IMR-90 (cell line): ENCODE data around the gene GPC2. TPM values are rescaled to one million over a fixed set of nuclear protein-coding genes. Genes with fewer than 3 reads are reported as not detected.

Source experiments
- ATAC-seq: fragments of 200-7000 bp; cut with Tn5 transposase; 2 replicates; pipeline ENCODE4 v1.9.1; 2020; ENCODE audit warnings: low read depth, mild to moderate bottlenecking, moderate library complexity
- BruUV-seq: library from RNA; stranded (reverse); fragments of 400-500 nt; replicated peaks from 2 replicates; lab custom pipeline; 2021; lab: Mats Ljungman, UMichigan
- CTCF ChIA-PET: fragments of 300-600 bp; formaldehyde crosslinking; extraction: SDS; loops from one replicate; lab custom pipeline; 2021; ENCODE audit warnings: antibody characterized with exemption; lab: Yijun Ruan, JAX
- POLR2A ChIA-PET: fragments of 300-600 bp; sonication (Branson Sonifier 250); formaldehyde crosslinking; loops from one replicate; lab custom pipeline; 2022; ENCODE audit warnings: antibody characterized with exemption; ENCODE audit not compliant: unreplicated experiment; lab: Charles Lee
- DNase-seq: peaks from one replicate; pipeline ENCODE4 v3.0.0; 2013
- H2AFZ ChIP-seq: replicated peaks from 2 replicates; pipeline ENCODE3; 2013; ENCODE audit warnings: low read length, mild to moderate bottlenecking; ENCODE audit not compliant: poor library complexity
- H2AK5ac ChIP-seq: 2 replicates; pipeline ENCODE4 v1.6.1; 2013; ENCODE audit warnings: low read depth, low read length, inconsistent platforms
- H2AK9ac ChIP-seq: replicated peaks from 2 replicates; pipeline ENCODE3; 2013; ENCODE audit warnings: mild to moderate bottlenecking, low read depth, low read length, moderate library complexity; ENCODE audit not compliant: poor library complexity
- H2BK120ac ChIP-seq: 2 replicates; pipeline ENCODE4 v1.6.1; 2013; ENCODE audit warnings: low read depth, low read length, inconsistent platforms
- H2BK15ac ChIP-seq: 3 replicates; pipeline ENCODE4 v1.6.1; 2013; ENCODE audit warnings: low read depth, low read length, inconsistent platforms
- H2BK20ac ChIP-seq: 2 replicates; pipeline ENCODE4 v1.6.1; 2013; ENCODE audit warnings: low read depth, mild to moderate bottlenecking, inconsistent platforms, low read length, moderate library complexity
- H2BK5ac ChIP-seq: 2 replicates; pipeline ENCODE4 v1.6.1; 2013; ENCODE audit warnings: mild to moderate bottlenecking, low read depth, low read length, inconsistent platforms; ENCODE audit not compliant: poor library complexity, severe bottlenecking
- H3K14ac ChIP-seq: replicated peaks from 2 replicates; pipeline ENCODE4 v1.6.1; 2013; ENCODE audit warnings: low read depth, low read length, inconsistent platforms
- H3K18ac ChIP-seq: 2 replicates; pipeline ENCODE4 v1.6.1; 2013; ENCODE audit warnings: low read depth, low read length, control low read depth
- H3K23ac ChIP-seq: 2 replicates; pipeline ENCODE4 v1.6.1; 2013; ENCODE audit warnings: low read depth, low read length, inconsistent platforms
- H3K27ac ChIP-seq: 2 replicates; pipeline ENCODE4 v1.5.1; 2013; ENCODE audit warnings: mild to moderate bottlenecking, control low read depth, low read length; ENCODE audit not compliant: insufficient read depth
- H3K27me3 ChIP-seq: 2 replicates; pipeline ENCODE4 v1.6.1; 2013; ENCODE audit warnings: low read length; ENCODE audit not compliant: control insufficient read depth, insufficient read depth
- H3K36me3 ChIP-seq: 2 replicates; pipeline ENCODE4 v1.6.1; 2013; ENCODE audit warnings: low read length, mixed read lengths; ENCODE audit not compliant: control insufficient read depth, insufficient read depth
- H3K4ac ChIP-seq: 2 replicates; pipeline ENCODE4 v1.6.1; 2013; ENCODE audit warnings: low read depth, low read length, inconsistent platforms
- H3K4me1 ChIP-seq: 2 replicates; pipeline ENCODE4 v1.6.1; 2013; ENCODE audit warnings: low read length, mixed read lengths; ENCODE audit not compliant: control insufficient read depth, insufficient read depth
- H3K4me2 ChIP-seq: 2 replicates; pipeline ENCODE4 v1.6.1; 2013; ENCODE audit warnings: low read depth, mild to moderate bottlenecking, control low read depth, low read length, moderate library complexity
- H3K4me3 ChIP-seq: 2 replicates; pipeline ENCODE4 v1.5.1; 2013; ENCODE audit warnings: low read depth, mild to moderate bottlenecking, control low read depth, low read length, moderate library complexity; ENCODE audit not compliant: insufficient read depth
- H3K56ac ChIP-seq: 2 replicates; pipeline ENCODE4 v1.6.1; 2013; ENCODE audit warnings: low read length, inconsistent platforms; ENCODE audit not compliant: insufficient read depth; ENCODE audit errors: extremely low read depth
- H3K79me1 ChIP-seq, 2 experiments: 2 replicates each; pipeline ENCODE4 v1.6.1; 2013; ENCODE audit warnings: low read length in 2 of 2, inconsistent platforms in 1 of 2, low read depth in 1 of 2
- H3K9ac ChIP-seq: 2 replicates; pipeline ENCODE4 v1.6.1; 2013; ENCODE audit warnings: low read depth, low read length, control low read depth
- H3K9me1 ChIP-seq: 2 replicates; pipeline ENCODE4 v1.6.1; 2013; ENCODE audit warnings: low read length, inconsistent platforms; ENCODE audit not compliant: insufficient read depth
- H3K9me3 ChIP-seq: 2 replicates; pipeline ENCODE4 v1.6.1; 2013; ENCODE audit warnings: low read length; ENCODE audit not compliant: control insufficient read depth, insufficient read depth
- H4K20me1 ChIP-seq: 2 replicates; pipeline ENCODE4 v1.6.1; 2013; ENCODE audit warnings: low read length, inconsistent platforms; ENCODE audit not compliant: insufficient read depth
- H4K5ac ChIP-seq: 2 replicates; pipeline ENCODE4 v1.6.1; 2013; ENCODE audit warnings: mild to moderate bottlenecking, low read depth, low read length, control low read depth
- H4K8ac ChIP-seq, 2 experiments: 2 replicates each; pipeline ENCODE4 v1.6.1; 2013; ENCODE audit warnings: low read depth in 2 of 2, low read length in 2 of 2, control low read depth in 1 of 2, inconsistent platforms in 1 of 2
- H4K91ac ChIP-seq: 2 replicates; pipeline ENCODE4 v1.6.1; 2013; ENCODE audit warnings: low read depth, low read length, inconsistent platforms; ENCODE audit not compliant: insufficient read depth
- BHLHE40 ChIP-seq: fragments of 150-350 bp; IDR thresholded peaks from 2 replicates; pipeline ENCODE4 v1.6.1; 2016; ENCODE audit warnings: mild to moderate bottlenecking, low read depth, low read length
- FOS ChIP-seq: fragments of 150-350 bp; IDR thresholded peaks from 2 replicates; pipeline ENCODE4 v1.6.1; 2016; ENCODE audit warnings: low read depth, low read length
- MAFK ChIP-seq: IDR thresholded peaks from 2 replicates; pipeline ENCODE4 v1.6.1; 2012; ENCODE audit warnings: low read depth, low read length, improper control_type of control experiment
- MAZ ChIP-seq: IDR thresholded peaks from 2 replicates; pipeline ENCODE4 v1.6.1; 2012; ENCODE audit warnings: low read depth, mild to moderate bottlenecking, low read length, improper control_type of control experiment, moderate library complexity, borderline replicate concordance
- MXI1 ChIP-seq: IDR thresholded peaks from 2 replicates; pipeline ENCODE4 v1.6.1; 2012; ENCODE audit warnings: low read depth, mild to moderate bottlenecking, low read length, moderate library complexity, borderline replicate concordance
- POLR2A ChIP-seq: IDR thresholded peaks from 2 replicates; pipeline ENCODE4 v1.6.1; 2012; ENCODE audit warnings: mild to moderate bottlenecking, low read depth, low read length
- RAD21 ChIP-seq: IDR thresholded peaks from 2 replicates; pipeline ENCODE4 v1.6.1; 2012; ENCODE audit warnings: low read length, improper control_type of control experiment
- SMC3 ChIP-seq: fragments of 150-350 bp; IDR thresholded peaks from 2 replicates; pipeline ENCODE4 v1.6.1; 2016; ENCODE audit warnings: low read depth, mild to moderate bottlenecking, antibody characterized with exemption, low read length, moderate library complexity
- WGBS, 2 experiments: methylation state at CpG; one replicate each; pipeline versions ENCODE4 v1.1.5 to v1.1.7; 2013; ENCODE audit warnings: missing lambda C conversion rate in 2 of 2; ENCODE audit not compliant: insufficient read length in 1 of 2; ENCODE audit errors: extremely low coverage in 2 of 2; 5-methylcytosine and 5-hydroxymethylcytosine counted together
- dilution Hi-C: fragments of 300-500 bp; cut with HindIII; formaldehyde crosslinking; loops from one replicate; pipeline ENCODE4 v1.14.3; 2018; ENCODE audit warnings: low sequenced_read_pairs; ENCODE audit not compliant: unreplicated experiment
- in situ Hi-C: fragments of 300-500 bp; cut with MboI; formaldehyde crosslinking; loops from 3 replicates; pipeline ENCODE4 v1.14.3; 2019; ENCODE audit warnings: low sequenced_read_pairs, inconsistent platforms, mixed read lengths
- intact Hi-C: fragments of 100-400 bp; cut with micrococcal nuclease; formaldehyde crosslinking; loops from 2 replicates; pipeline ENCODE4 v1.10.0; 2022
- polyA plus RNA-seq, 3 experiments: library from polyadenylated mRNA; depleted of rRNA; stranded (reverse); fragments of >200 nt; gene quantifications; 2 replicates each; pipeline ENCODE4 v1.2.3, GENCODE V29; 2012; ENCODE audit warnings: low replicate concordance in 1 of 3
- total RNA-seq: library from RNA; depleted of rRNA; stranded (reverse); fragments of >200 nt; gene quantifications from 2 replicates; pipeline ENCODE4 v1.2.3, GENCODE V29; 2012

The GPC2 gene
- total and polyA plus RNA-seq, 2 of the 4 experiments (the other 2 are of a cell fraction): 1.8 to 6.0 TPM

GRCh38 chr7:100132126-100132525 lies 45.1 kb downstream of the GPC2 start:
- H2BK5ac ChIP-seq: no peak overlapping the region
- H3K4me3 ChIP-seq: no peak overlapping the region
- intact Hi-C loops: loop anchor here (1.0 to 5.0 kb wide), 4 partner anchors 79 to 275 kb away; no protein-coding TSS in a partner anchor
- no peak overlapping the region for H2BK15ac ChIP-seq
- H4K5ac ChIP-seq: no peak overlapping the region
- no peak overlapping the region for H3K27ac ChIP-seq
- no peak overlapping the region for H2AK9ac ChIP-seq
- peaks cover 2% of the 10 kb centered on the region; the same call in 1 of the 2 replicates for H3K27me3 ChIP-seq
- H4K20me1 ChIP-seq: no peaks in the 10 kb centered on the region
- ChIA-PET POLR2A (no interaction called here), CTCF (interaction anchor here (0.9 to 1.1 kb wide), 2 partner anchors 10 to 14 kb away, joined by 3 read pairs; no protein-coding TSS in a partner anchor)
- TF ChIP-seq MXI1 (no peak), MAFK (no peak), POLR2A (no peak), SMC3 (no peak), FOS (no peak), MAZ (no peak), RAD21 (no peak), BHLHE40 (no peak)
- no peak overlapping the region for H3K18ac ChIP-seq
- no peak overlapping the region for H3K9ac ChIP-seq
- H4K91ac ChIP-seq: no peak overlapping the region
- H3K9me3 ChIP-seq: no peaks in the 10 kb centered on the region
- DNase-seq: no peak
- H2BK120ac ChIP-seq: no peak overlapping the region
- H3K23ac ChIP-seq: no peak overlapping the region
- no CpG with 5 or more reads among the region's 7 CpGs for WGBS, 2 experiments
- peaks cover 2% of the 10 kb centered on the region; the same call in 1 of the 2 replicates for H3K4me1 ChIP-seq
- H3K79me1 ChIP-seq: peaks cover 7 to 17% of the 10 kb centered on the region in 2 experiments; a peak in 3 of 4 replicates
- dilution Hi-C loops: no loop called here
- no peak overlapping the region for H3K14ac ChIP-seq
- no peaks in the 10 kb centered on the region for H3K9me1 ChIP-seq
- H2AK5ac ChIP-seq: no peak overlapping the region
- H3K36me3 ChIP-seq: no peaks in the 10 kb centered on the region
- no peak for ATAC-seq
- H4K8ac ChIP-seq: no peak overlapping the region
- no peak overlapping the region for H3K56ac ChIP-seq
- no TSS peak for BruUV-seq
- H2AFZ ChIP-seq: no peak overlapping the region
- no peak overlapping the region for H3K4me2 ChIP-seq
- in situ Hi-C loops: loop anchor here (10.0 kb wide), 1 partner anchor 213 kb away; no protein-coding TSS in a partner anchor
- H2BK20ac ChIP-seq: no peak overlapping the region
- H3K4ac ChIP-seq: no peak overlapping the region
